ENCODE measurements around the gene NKG7.

The NKG7 gene

GRCh38 chr19:51357952-51358351 is 14.5 kb downstream of the NKG7 start:
- no peak for DNase-seq

GRCh38 chr19:51356159-51356801 is 16.2 kb downstream of the NKG7 start:
- DNase-seq: no peak

DNA sequence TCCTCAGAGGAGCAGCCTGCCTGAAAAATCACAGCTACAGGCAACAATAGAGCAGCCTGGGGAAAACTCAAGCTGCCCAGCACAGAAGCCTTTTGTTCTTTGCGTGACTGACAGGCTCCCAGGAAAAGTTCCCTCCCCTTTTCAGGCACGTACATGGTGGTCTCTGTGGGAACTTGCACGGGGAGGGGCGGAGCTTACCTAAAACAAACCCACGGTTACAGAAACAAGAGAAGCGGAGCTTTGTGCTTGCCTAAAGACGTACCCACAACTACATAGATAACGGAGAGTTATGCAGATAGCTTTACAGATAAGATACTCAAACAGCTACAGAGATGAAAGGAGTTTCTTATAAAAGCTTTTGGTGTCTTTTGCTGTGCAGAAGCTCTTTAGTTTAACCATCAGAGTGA is 17.7 kb downstream of the NKG7 start:
- DNase-seq: no peak

- no peak for DNase-seq
Observed at GRCh38 chr19:51354103-51354741, 18.2 kb downstream of the NKG7 start.

- no peak for DNase-seq
Observed at GRCh38 chr19:51352783-51353360, 19.6 kb downstream of the NKG7 start.

DNA sequence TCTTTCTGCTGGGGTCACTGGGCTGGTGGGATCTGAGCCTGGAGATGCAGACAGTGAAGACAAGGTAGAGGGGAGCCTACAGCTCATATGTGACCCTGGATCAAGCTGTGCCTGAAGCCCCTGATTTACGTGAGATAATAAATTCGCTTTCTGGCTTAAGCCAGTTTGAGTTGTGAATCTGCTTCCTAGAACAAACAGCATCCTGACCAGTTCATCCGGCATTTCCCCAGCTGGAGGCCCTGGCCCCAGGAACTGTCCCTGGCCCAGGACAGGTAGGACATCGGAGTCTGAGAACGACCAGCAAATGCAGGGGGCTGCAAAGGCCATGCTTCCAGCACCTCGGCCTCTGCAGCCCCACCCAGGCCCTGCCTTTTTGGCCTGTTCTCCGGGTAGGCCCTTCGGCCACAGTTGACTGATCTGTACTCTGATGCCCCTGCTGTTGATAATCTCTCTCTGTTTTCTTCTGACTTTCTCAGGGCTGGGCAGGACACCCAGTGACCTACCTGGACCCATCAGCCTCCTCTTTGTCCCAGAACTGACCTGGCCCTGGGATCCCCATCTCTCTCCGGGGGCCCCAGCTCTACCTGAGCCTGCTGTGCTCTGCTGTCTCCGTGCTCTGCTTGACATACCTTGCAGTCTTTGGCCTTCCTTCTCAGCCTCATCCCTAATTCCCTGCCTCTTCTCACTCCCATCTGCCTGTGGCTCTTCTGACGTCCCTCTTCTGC is 21.0 kb downstream of the NKG7 start:
- DNase-seq: no peak

- no peak for DNase-seq
Observed at GRCh38 chr19:51347209-51347928, 25.1 kb downstream of the NKG7 start.

DNA sequence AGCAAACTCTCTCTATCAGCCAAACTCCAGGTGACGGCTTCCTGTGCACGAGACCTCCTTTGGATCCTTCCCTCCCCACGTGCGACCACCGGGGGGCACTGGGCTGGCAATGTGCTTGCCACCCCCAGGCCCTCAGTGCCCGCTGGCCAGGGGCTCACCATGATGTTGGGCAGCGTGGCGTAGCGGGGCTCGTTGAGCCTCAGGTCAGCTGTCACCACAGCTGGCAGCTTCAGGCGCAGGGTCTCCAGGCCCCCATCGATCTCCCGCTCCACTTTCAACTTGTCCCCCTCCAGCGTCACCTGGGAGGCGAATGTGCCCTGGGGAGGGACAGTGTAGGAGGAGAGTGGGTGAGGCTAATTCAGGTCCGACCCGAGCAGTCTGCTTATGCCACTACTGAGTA is 25.7 kb downstream of the NKG7 start:
- no peak for DNase-seq

- no peak for DNase-seq
Observed at GRCh38 chr19:51345076-51345620, 27.3 kb downstream of the NKG7 start.

- no peak for DNase-seq
Observed at GRCh38 chr19:51342631-51343569, 29.6 kb downstream of the NKG7 start.

DNA sequence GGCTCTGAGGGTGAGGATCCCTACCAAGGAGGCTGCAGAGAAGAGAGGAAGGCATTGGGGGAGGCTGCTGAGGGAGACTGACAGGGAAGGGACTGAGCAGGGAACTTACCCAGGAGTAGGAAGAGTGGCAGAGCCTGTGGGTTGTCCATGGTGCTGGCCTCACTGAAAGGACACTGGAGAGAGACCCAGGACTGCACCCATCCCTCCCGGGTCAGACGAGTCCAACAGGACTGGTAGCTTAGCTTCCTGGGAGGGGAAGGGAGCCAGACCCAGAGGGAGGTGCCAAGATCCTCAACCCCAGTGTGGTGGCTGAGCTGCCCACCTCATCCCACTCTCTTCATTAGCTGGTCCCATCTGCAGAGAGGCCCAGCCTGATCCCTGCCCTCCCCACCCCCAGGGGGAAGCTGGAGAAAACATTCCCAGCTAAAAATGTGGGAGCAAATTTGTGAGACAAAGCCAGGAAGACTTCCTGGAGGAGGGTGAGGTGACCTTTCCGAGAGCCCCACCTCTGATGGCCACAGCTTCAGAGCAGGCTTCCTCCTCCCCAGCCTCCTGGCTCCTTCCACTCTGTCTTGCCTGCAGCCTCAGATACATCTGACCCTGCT is 30.4 kb downstream of the NKG7 start, which contains the start of gene VSIG10L:
Gene VSIG10L (minus strand): TSS at position 164 of the 605 bp plus-strand sequence. CDS start 15 bp downstream, at position 149.
- DNase-seq: no peak

GRCh38 chr19:51341066-51341465 is 31.4 kb downstream of the NKG7 start:
- DNase-seq: no peak

GRCh38 chr19:51339687-51340656 is 32.5 kb downstream of the NKG7 start:
- no peak for DNase-seq

DNA sequence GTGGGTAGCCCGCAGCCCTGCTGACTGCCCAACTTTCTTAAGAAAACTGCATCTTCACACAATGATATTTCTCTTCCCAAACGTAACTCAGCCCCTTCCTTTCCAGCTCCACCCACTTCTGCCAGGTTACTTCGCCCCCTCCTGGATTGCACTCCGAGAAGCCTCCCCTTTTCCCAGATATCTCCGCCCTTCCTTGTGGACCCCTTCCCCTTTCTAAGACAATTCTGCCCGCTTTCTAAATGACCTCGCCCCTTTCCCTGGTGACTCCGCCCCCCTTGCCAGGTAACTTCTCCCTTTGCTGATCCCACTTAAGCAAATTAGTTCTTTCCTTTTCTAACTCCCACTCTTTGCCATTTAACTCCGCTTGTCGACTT is 33.2 kb downstream of the NKG7 start:
- no peak for DNase-seq

DNA sequence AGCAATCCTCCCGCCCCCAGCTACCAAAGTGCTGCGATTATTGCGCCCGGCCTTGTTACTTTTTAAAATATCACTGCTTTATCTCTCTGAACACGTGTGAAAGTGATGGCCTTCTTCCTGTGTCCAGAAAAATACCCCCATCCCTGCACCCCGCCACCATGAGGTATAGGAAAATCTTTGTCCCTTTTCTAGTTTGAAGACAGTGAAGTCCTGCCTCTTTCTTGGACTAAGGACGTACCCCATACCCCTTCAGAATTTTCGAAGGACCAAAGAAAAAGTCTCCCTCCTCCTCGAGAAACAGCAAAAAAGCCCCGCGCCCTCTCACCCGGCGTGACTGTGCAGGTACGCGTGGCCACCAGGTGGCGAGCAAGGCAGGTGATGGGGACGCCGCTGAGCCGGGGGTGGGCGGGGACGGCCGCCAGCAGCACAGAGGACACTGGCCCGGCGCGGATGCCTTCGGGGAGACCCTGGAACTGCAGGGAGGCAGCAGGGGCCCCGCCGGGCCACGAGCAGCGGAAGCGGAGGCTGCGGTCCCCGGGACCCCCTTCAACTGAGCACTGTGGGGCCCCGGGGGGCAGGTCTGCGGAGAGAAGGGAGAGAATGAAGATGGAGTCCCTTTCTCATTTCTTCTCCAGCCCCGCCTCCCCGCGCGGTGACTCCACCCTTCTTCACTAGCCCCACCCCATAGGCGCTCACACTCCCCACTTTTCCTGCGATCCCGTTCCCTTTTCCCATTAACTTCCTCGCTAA is 33.7 kb downstream of the NKG7 start:
- no peak for DNase-seq

GRCh38 chr19:51337861-51338562 is 34.4 kb downstream of the NKG7 start:
- no peak for DNase-seq

GRCh38 chr19:51337141-51337860 is 35.2 kb downstream of the NKG7 start:
- DNase-seq: no peak

All from NCI-H1694 (cell line).